ENCODE results near the gene ZGPAT.

Gene ZGPAT

DNA sequence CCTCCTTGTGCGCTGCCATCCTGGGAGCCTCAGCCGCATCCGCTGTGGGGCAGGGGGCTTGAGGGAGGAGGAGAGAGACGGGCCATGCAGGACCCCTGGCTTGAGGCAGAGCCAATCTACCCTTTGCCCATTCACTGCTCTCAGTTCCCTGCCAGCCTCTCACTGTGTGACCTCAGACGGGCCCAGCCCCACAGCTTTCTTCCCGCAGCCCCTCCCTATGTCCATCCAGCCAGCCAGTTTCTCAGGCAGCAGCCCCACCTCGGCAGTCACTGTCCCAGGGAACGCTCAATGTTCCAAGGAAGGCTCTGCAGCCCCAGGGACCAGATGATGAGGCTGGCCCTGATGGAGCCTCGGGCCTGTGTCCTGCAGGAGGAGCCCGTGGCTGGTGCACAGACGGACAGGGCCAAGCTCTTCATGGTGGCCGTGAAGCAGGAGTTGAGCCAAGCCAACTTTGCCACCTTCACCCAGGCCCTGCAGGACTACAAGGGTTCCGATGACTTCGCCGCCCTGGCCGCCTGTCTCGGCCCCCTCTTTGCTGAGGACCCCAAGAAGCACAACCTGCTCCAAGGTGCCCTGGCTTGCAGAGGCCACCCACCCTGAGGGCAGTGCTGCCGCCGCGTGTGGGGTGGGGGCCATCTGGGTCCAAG lies 15.3 kb upstream of the ZGPAT start:
- no peak for DNase-seq

DNA sequence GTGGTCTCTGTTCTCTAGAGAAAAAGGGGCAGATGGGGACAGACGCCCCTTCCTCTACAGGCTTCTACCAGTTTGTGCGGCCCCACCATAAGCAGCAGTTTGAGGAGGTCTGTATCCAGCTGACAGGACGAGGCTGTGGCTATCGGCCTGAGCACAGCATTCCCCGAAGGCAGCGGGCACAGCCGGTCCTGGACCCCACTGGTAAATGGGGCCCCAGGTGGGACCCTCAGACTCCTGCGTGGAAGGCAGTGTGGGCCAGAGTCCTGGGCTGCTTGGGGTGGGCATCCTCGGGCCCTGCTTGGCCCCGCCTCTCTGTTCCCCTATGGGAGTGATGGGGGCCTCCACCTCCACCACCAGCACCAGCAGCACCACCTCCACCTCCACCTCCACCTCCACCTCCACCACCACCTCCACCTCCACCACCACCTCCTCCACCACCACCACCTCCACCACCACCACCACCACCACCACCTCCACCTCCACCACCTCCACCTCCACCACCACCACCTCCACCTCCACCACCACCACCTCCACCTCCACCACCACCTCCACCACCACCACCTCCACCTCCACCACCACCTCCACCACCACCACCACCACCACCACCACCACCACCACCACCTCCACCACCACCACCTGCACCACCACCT lies 14.6 kb upstream of the ZGPAT start:
- no peak for DNase-seq

DNA sequence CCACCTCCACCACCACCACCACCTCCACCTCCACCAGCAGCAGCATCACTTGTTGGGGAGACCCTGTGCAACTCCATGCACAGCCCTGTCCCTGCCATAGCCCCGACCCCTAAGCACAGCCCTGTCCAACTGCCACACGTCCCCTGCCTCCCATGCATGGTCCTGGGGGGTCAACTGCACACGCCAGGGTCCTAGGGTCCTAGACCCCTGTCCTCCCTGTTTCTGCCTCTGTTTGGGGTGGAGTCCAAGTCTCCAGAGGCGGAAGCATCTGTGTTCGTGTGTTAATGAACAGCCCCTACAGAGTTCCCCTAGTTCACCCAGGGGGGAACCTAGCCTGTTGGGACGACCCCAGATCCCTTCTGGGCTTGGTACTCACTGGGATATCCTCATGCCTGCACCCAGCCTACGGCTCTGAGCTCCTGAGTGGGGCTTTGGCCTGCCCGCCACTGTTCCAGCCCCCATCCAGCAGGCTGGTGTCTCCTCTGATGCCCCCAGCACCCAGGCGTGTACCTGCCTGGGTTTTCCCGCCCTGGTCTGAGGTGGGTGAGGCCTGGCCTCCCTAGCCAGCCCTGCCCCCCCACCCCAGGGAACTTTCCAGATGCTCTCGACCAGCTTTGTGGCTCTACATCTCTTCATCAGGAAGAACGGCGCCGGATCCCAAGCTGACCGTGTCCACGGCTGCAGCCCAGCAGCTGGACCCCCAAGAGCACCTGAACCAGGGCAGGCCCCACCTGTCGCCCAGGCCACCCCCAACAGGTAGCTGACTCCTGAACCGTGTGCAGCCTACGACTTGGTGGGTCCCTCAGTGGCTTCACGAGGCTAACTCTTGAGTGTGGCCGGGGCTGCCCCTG lies 13.9 kb upstream of the ZGPAT start:
- no peak for DNase-seq

DNA sequence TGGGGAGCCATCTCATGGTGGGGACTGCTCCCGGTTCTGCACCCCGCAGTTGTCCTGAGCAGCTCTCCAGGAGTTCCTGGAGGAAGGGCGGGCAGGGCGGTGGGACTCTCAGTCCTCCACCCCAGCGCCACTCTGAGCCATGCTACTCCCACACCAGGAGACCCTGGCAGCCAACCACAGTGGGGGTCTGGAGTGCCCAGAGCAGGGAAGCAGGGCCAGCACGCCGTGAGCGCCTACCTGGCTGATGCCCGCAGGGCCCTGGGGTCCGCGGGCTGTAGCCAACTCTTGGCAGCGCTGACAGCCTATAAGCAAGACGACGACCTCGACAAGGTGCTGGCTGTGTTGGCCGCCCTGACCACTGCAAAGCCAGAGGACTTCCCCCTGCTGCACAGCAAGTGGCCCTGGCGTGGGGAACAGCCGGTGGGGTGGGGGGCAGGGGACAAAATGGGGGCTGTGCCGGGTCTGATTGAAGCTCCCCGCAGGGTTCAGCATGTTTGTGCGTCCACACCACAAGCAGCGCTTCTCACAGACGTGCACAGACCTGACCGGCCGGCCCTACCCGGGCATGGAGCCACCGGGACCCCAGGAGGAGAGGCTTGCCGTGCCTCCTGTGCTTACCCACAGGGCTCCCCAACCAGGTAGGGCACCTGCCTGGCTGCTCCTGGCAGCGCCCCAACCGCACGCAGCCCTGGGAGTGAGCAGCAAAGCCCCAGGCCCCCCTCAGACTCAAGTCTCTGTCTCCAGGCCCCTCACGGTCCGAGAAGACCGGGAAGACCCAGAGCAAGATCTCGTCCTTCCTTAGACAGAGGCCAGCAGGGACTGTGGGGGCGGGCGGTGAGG lies 13.0 kb upstream of the ZGPAT start:
- no peak for DNase-seq

DNA sequence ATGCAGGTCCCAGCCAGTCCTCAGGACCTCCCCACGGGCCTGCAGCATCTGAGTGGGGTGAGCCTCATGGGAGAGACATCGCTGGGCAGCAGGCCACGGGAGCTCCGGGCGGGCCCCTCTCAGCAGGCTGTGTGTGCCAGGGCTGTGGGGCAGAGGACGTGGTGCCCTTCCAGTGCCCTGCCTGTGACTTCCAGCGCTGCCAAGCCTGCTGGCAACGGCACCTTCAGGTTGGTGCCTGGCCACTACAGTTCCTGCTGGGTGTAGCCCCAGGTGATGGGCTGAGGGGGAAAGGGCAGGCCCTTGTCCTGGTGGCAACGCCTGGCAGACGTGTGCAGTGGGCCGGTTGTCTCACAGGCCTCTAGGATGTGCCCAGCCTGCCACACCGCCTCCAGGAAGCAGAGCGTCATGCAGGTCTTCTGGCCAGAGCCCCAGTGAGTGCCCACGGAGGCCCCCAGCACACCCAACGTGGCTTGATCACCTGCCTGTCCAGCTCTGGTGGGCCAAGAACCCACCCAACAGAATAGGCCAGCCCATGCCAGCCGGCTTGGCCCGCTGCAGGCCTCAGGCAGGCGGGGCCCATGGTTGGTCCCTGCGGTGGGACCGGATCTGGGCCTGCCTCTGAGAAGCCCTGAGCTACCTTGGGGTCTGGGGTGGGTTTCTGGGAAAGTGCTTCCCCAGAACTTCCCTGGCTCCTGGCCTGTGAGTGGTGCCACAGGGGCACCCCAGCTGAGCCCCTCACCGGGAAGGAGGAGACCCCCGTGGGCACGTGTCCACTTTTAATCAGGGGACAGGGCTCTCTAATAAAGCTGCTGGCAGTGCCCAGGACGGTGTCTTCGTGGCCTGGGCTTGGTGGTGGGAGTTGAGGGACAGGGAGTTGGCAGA lies 12.2 kb upstream of the ZGPAT start:
- no peak for DNase-seq

DNA sequence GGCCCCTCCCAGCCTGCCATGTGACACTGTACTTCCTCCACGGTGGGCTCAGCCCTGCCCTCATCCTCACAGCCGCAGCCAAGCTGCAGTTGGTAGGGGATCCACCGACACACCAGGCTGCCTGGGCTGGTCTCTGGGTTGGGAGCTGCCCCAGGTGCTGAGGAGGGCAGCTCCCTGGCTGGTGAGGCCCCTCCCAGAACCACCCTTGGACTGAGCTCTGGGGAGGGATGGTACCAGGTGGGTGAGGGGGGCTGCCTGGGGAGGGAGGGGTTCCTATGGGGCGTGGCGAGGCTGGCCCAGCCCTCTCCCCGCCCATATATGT lies 11.6 kb upstream of the ZGPAT start:
- peak; percentile 33 for DNase-seq

DNA sequence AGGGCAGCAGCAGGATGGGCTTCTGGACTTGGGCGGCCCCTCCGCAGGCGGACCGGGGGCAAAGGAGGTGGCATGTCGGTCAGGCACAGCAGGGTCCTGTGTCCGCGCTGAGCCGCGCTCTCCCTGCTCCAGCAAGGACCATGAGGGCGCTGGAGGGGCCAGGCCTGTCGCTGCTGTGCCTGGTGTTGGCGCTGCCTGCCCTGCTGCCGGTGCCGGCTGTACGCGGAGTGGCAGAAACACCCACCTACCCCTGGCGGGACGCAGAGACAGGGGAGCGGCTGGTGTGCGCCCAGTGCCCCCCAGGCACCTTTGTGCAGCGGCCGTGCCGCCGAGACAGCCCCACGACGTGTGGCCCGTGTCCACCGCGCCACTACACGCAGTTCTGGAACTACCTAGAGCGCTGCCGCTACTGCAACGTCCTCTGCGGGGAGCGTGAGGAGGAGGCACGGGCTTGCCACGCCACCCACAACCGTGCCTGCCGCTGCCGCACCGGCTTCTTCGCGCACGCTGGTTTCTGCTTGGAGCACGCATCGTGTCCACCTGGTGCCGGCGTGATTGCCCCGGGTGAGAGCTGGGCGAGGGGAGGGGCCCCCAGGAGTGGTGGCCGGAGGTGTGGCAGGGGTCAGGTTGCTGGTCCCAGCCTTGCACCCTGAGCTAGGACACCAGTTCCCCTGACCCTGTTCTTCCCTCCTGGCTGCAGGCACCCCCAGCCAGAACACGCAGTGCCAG lies 11.0 kb upstream of the ZGPAT start, which contains the start of gene TNFRSF6B:
TSS of gene TNFRSF6B (plus strand) at position 25 of the 729 bp plus-strand sequence. CDS start at position 141, 116 bp downstream.
- no peak for DNase-seq

DNA sequence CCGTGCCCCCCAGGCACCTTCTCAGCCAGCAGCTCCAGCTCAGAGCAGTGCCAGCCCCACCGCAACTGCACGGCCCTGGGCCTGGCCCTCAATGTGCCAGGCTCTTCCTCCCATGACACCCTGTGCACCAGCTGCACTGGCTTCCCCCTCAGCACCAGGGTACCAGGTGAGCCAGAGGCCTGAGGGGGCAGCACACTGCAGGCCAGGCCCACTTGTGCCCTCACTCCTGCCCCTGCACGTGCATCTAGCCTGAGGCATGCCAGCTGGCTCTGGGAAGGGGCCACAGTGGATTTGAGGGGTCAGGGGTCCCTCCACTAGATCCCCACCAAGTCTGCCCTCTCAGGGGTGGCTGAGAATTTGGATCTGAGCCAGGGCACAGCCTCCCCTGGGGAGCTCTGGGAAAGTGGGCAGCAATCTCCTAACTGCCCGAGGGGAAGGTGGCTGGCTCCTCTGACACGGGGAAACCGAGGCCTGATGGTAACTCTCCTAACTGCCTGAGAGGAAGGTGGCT lies 10.4 kb upstream of the ZGPAT start:
- DNase-seq, result no peak

DNA sequence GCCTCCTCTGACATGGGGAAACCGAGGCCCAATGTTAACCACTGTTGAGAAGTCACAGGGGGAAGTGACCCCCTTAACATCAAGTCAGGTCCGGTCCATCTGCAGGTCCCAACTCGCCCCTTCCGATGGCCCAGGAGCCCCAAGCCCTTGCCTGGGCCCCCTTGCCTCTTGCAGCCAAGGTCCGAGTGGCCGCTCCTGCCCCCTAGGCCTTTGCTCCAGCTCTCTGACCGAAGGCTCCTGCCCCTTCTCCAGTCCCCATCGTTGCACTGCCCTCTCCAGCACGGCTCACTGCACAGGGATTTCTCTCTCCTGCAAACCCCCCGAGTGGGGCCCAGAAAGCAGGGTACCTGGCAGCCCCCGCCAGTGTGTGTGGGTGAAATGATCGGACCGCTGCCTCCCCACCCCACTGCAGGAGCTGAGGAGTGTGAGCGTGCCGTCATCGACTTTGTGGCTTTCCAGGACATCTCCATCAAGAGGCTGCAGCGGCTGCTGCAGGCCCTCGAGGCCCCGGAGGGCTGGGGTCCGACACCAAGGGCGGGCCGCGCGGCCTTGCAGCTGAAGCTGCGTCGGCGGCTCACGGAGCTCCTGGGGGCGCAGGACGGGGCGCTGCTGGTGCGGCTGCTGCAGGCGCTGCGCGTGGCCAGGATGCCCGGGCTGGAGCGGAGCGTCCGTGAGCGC lies 9.8 kb upstream of the ZGPAT start:
- no peak for DNase-seq

DNA sequence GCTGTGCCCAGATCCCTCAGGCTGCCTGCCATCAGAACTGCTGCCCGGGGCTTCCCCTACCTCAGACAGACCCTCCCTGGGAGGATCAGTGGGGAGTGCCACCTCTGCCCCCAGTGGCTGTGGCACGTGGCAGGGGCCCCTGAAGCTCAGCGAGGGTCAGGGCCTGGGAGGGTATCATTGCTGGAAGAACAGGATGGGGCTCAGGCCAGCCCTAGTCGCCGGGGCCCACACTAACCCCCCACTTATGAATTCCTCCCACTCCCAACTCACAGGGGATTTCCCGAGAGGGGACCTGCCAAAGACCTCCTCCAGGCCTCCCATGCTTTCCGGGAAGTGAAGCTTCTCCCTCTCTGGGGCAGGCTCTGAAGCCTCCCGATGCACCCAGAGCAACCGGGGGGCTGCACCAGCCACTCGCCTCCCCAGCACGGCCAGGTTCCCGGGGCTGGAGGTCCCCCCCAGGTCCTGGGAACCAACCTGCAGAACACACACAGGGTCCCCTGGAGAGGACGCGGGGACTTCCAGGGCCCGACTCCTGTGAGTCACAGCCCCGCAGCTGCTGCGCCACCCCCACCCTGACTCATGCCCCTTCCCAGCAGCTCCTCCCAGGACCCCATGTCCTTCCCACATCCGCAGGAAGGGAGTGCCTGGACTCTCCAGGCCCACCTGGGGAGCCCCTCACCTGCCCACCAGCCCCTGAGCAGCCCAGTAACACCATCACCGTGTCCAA lies 8.9 kb upstream of the ZGPAT start:
- peak; percentile 87 for DNase-seq

DNA sequence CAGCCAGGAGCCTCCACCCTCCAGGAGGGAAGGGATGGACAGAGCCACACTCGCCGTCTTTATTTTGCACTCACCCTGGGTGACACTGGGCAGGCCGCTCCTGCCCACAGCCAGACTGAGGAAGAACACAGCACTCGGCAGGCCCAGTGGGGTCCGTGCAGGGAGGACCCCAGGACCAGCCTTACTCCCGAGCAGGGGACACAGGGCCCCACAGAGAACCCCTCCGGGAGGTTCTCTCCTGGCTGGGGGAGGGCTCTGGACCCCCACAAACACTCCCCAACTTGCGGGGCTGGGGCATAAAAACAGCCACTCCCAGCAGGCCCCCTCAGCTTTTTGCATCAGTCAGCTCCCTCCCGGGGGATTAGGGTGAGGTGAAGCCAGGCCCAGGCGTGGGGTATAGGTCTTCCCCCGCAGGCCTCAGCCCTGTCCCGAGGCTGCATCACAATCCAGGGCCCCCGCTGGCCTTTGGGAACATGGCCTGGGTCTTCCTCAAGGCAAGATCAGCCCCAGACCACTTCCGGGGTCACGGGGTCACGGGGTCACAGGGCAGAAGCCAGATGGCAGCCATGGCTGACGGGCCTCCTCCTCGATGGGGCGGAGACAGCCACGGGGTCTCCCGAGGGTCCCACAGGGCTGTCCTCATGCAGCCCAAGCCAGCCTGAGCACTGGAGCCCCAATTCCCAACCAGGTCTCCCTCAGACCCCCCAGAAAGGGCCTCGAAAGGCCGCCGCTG lies 8.2 kb upstream of the ZGPAT start:
- no peak for DNase-seq

DNA sequence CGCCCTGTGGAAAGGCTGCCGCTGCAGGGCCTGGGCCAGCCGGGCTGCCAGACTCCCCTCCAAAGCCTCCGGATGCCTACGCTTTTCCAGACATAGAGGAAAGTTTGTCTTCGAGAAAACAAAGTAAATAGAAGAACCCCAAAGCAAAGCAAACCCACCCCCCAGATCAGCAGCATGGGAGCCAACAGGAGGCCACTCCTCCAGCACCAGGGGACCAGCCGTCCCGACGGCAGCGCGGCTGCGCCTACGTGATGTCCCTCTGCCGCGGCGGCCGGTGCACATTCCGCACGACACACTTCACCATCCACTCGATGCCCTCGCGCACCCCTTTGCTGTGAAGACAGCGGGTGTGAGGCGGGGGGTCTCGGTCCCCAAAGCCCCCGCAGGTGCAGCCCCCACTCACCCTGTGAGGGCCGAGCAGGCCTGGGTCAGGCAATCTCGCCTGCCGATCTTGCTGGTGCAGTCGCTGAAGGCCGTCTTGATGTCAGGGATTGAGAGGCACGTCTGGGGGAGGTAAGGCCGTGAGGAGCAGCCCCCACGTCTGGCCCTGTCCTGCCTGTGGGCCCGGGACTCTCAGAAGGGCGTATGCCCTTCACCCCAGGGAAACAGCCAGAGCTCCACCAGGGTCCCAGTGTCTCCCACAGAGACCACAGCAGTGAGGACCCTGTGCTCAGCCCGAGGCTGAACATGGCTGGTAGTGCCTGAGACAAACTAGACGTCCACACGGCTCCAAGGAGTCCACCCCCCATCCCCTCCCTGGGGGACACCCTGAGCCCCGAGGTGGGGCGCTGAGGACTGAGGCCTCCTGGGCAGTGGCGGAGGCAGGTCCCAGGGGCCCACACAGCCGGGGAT lies 7.4 kb upstream of the ZGPAT start:
- DNase-seq, result no peak

DNA sequence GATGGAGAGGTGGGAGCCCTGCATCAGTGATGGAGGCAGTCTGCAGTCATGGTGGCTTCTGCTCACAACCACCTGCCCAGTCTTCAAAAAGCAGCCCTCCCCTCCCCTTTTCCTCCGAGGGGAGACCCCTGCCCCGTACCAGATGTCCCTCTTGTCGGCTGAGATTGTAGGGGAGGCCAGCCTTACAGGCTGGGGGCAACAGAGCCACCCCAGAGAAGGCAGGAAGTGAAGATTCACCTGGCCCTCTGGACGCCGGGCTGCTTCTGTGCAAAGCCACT lies 6.8 kb upstream of the ZGPAT start:
- no peak for DNase-seq

DNA sequence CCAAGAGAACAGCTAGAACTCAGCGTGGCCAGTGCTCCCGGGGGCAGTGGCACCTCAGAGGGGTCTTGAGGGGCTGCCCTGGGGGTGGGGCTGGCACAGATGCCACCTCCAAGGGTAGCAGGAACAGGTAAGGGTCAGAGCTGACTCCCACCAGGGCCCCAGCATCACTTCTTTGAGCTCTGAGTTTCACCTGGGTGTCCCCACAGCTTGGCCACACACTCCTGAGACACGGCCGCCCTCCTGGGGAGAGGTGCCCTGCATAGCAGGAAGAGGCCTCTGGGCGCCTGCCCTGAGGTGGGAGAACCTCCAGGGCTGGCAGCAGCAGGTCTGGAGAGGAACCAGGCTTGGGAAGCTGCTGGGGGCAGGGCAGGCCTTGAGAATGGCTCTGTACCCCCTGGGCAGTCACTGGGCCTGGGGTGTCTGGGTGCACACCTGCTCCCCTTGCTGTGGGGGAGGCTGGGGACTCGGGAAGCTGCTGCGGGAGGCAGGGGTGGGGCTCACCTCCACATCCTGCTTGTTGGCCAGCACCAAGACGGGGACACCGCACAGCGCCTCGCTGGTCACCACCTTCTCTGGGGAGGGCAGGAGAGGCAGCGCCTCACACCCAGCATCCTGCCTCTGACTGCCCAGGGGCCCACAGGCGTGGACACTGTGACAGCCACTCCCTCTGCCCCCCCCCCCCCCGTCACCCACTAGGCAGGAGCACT lies 6.4 kb upstream of the ZGPAT start:
- no peak for DNase-seq

DNA sequence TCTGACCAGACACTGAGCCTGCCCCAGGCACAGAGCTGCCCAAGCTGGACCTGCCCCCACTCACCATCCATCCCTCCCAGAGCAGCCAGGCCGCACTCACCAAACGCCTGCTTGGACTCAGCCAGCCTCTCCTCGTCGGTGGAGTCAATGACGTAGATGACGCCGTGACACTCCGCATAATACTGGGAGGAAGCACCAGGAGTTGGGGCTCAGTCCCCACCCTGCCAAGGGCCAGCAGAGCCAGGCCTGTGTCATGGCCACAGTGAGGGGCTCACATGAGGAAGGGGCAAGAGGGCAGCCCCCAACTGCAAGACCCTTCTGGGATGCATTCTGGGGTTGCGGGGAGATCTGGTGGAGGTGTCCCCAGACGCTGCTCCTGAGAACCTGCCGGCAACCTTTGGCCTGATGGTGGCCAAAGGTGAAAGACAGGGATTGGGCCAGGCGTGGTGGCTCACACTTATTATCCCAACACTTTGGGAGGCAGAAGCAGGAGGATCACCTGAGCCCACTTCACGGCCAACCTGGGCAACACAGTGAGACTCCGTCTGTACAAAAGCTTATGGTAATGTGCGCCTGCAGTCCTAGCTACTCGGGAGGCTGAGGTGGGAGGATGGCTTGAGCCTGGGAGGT lies 5.7 kb upstream of the ZGPAT start:
- no peak for DNase-seq

DNA sequence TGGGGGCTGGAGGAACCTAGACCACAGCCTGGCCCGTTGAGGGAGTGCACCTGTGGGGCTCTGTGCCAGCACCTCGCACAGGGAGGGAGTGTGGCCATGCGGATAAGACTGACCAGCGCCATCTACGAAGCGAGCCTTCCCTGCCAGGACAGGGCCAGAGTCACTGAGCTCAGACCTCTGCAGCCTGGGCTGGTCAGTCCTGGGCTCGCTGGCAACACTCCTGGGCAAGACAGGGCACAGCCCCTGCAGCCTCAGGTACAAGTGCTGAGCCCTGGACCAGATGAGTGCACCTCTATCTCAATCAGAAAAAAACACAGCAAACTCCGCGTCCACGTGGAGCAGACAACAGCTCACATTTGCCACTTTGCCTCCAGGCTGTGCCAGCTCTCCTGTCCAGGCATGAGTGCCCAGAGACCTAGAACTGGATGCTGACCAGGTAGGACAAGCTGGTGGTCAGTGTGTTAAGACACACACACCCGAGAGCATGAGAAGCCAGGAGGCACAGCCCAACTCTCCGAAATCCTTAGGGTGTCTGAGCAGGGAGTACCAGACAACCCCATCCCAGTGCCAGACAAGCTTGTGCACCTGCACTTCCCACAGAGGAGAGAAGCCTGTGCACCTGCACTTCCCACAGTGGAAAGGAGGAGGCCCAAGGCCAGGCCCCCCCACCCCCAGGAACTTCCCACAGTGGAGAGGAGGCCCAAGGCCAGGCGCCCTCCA lies 4.9 kb upstream of the ZGPAT start:
- no peak for DNase-seq

Measured in fibroblast of skin of abdomen (primary cell).